Testis (tissue), 2 donors: Measurements from ENCODE around the gene OR9Q1.

Experiments used
- POLR2A ChIP-seq: fragments of 450-650 bp; IDR thresholded peaks from one replicate; pipeline ENCODE4 v1.6.1; 2017; ENCODE audit warnings: antibody characterized with exemption, mild to moderate bottlenecking, moderate library complexity
- TF ChIP-seq, protein P1 (sequence below), 3 experiments: fragments of 450-650 bp in 2 of 3; fragments of 200-600 bp in 1 of 3; sonication (generic) in 1 of 3; IDR thresholded peaks; one replicate each; pipeline ENCODE4 v1.5.1; 2016 to 2019; ENCODE audit warnings: antibody characterized with exemption in 3 of 3, mild to moderate bottlenecking in 2 of 3, moderate library complexity in 1 of 3

- TF ChIP-seq, protein P1, sequence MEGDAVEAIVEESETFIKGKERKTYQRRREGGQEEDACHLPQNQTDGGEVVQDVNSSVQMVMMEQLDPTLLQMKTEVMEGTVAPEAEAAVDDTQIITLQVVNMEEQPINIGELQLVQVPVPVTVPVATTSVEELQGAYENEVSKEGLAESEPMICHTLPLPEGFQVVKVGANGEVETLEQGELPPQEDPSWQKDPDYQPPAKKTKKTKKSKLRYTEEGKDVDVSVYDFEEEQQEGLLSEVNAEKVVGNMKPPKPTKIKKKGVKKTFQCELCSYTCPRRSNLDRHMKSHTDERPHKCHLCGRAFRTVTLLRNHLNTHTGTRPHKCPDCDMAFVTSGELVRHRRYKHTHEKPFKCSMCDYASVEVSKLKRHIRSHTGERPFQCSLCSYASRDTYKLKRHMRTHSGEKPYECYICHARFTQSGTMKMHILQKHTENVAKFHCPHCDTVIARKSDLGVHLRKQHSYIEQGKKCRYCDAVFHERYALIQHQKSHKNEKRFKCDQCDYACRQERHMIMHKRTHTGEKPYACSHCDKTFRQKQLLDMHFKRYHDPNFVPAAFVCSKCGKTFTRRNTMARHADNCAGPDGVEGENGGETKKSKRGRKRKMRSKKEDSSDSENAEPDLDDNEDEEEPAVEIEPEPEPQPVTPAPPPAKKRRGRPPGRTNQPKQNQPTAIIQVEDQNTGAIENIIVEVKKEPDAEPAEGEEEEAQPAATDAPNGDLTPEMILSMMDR (IDR thresholded peaks at IDR 0.05), result no peak
- no peak for TF ChIP-seq POLR2A
These were observed 44.8 kb upstream of the OR9Q1 start for GRCh38 chr11:57978686-57979531.
